ENCODE measurements around the gene FZD4.
"Not testable (repeated sequence)": the region's sequence is repeated elsewhere in the genome, so short reads cannot be mapped to it uniquely, and the experiment has no call there.

The FZD4 gene

GRCh38 chr11:86937193-86937806 lies 17.9 kb downstream of the FZD4 start:
- not testable (repeated sequence) for DNase-seq

GRCh38 chr11:86934926-86935579 lies 20.1 kb downstream of the FZD4 start:
- DNase-seq: no peak

- DNase-seq: no peak
These were observed 20.7 kb downstream of the FZD4 start for GRCh38 chr11:86934582-86934900.

- DNase-seq: no peak
These were observed 21.2 kb downstream of the FZD4 start for GRCh38 chr11:86933891-86934581.

- no peak for DNase-seq
These were observed 22.0 kb downstream of the FZD4 start for GRCh38 chr11:86932924-86933875.

GRCh38 chr11:86932259-86932585 lies 23.0 kb downstream of the FZD4 start:
- DNase-seq: no peak

- DNase-seq: no peak
These were observed 23.5 kb downstream of the FZD4 start for GRCh38 chr11:86931548-86932258.

GRCh38 chr11:86930957-86931547 lies 24.1 kb downstream of the FZD4 start:
- no peak for DNase-seq

GRCh38 chr11:86926975-86927374 lies 28.2 kb downstream of the FZD4 start:
- no peak for DNase-seq

GRCh38 chr11:86923999-86924766 lies 31.0 kb downstream of the FZD4 start:
- no peak for DNase-seq

GRCh38 chr11:86922225-86922624 lies 33.0 kb downstream of the FZD4 start:
- DNase-seq: no peak

GRCh38 chr11:86919557-86920210 lies 35.5 kb downstream of the FZD4 start:
- no peak for DNase-seq

GRCh38 chr11:86918973-86919372 lies 36.2 kb downstream of the FZD4 start:
- no peak for DNase-seq

GRCh38 chr11:86918496-86918895 lies 36.7 kb downstream of the FZD4 start:
- DNase-seq: no peak

GRCh38 chr11:86917589-86917988 lies 37.6 kb downstream of the FZD4 start:
- no peak for DNase-seq

GRCh38 chr11:86916330-86916729 lies 38.9 kb downstream of the FZD4 start:
- DNase-seq: no peak

- DNase-seq: not testable (repeated sequence)
These were observed 39.3 kb downstream of the FZD4 start for GRCh38 chr11:86915850-86916249.

- DNase-seq: no peak
These were observed 40.2 kb downstream of the FZD4 start for GRCh38 chr11:86914865-86915519.

- no peak for DNase-seq
These were observed 43.0 kb downstream of the FZD4 start for GRCh38 chr11:86912238-86912637.

- DNase-seq: no peak
These were observed 44.6 kb downstream of the FZD4 start for GRCh38 chr11:86910592-86910991.
